ENCODE data around the gene MGAT1.
"Not testable (repeated sequence)": the region's sequence is repeated elsewhere in the genome, so short reads cannot be mapped to it uniquely, and the experiment has no call there.

Gene MGAT1

DNA sequence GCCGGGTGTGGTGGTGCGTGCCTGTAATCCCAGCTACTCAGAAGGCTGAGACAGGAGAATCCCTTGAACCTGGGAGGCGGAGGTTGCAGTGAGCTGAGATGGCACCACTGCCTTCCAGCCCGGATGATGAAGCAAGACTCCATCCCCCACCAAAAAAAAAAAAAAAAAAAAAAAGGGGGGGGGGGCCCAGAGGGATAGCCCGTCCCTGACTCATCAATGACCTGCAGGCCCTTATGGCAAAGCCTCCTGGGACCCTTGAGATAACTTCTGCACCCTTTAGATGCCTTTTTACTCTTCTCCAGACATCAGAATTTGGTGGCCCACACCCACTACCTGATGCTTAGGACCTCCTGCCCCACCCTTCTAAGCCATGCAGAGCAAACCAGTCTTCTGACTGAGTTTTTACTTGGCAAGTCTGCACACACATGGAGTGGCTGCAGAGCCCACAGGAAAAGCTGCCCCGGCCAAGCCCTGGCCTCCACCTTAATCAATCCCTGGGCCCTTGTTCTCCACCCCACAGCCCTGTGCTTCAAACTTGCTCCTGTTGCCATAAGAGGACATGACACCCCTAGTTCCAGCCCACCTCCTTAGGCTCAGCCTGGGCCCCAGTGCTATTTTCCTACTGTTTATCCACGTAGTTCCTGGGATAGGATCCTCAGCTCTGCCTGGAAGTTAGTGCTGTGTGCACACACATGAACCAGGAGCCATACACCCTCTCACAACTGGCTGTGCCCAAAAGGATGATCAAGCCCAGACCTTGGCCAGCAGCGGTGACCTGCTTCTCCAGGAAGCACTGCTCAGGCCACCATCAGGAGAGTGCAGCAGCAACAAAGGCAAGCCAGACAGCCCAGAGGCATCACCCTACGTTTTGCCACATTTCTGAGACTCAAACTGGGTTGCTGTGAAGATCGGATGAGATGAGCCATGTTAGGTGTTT is 5.1 kb downstream of the MGAT1 start:
- Histone ChIP-seq H3K4me1 (ENCODE audit: control insufficient read depth in 5 of 5, insufficient read depth in 5 of 5, low read length in 5 of 5) (peaks cover 31 to 85% (median 78%) of the 10 kb centered on the region in 5 donors), H3K36me3 (ENCODE audit: control insufficient read depth in 5 of 5, insufficient read depth in 5 of 5, low read length in 5 of 5) (peaks cover 5 to 57% (median 35%) of the 10 kb centered on the region in 5 donors), H3K9me3 (ENCODE audit: control insufficient read depth in 5 of 5, low read length in 5 of 5) (no peaks in the 10 kb centered on the region), H3K4me3 (ENCODE audit: low read depth in 1 of 5, low read length in 5 of 5) (peak overlapping the region; percentile 5 to 36 (median 27)), H3K27me3 (ENCODE audit: control insufficient read depth in 5 of 5, insufficient read depth in 4 of 5, low read length in 5 of 5) (no peaks in the 10 kb centered on the region), H3K27ac (ENCODE audit: low read depth, low read length) (peak overlapping the region; percentile 24), H3K9ac (ENCODE audit: low read length in 5 of 5) (peak overlapping the region in 2 of 5 donors; percentile 62 to 63)

- peaks cover 24 to 89% (median 66%) of the 10 kb centered on the region in 5 donors for H3K4me1 ChIP-seq (ENCODE audit: control insufficient read depth in 5 of 5, insufficient read depth in 5 of 5, low read length in 5 of 5)
- no peak overlapping the region for H3K4me3 ChIP-seq (ENCODE audit: low read depth in 1 of 5, low read length in 5 of 5)
- peak overlapping the region in 1 of 5 donors; percentile 43 for H3K9ac ChIP-seq (ENCODE audit: low read length in 5 of 5)
- H3K27me3 ChIP-seq (ENCODE audit: control insufficient read depth in 5 of 5, insufficient read depth in 4 of 5, low read length in 5 of 5) = no peaks in the 10 kb centered on the region
- H3K36me3 ChIP-seq (ENCODE audit: control insufficient read depth in 5 of 5, insufficient read depth in 5 of 5, low read length in 5 of 5) = peaks cover 5 to 71% (median 46%) of the 10 kb centered on the region in 5 donors
- no peaks in the 10 kb centered on the region for H3K9me3 ChIP-seq (ENCODE audit: control insufficient read depth in 5 of 5, low read length in 5 of 5)
- peak overlapping the region; percentile 3 for H3K27ac ChIP-seq (ENCODE audit: low read depth, low read length)
Measured at GRCh38 chr5:180795771-180796313, 6.8 kb downstream of the MGAT1 start.

GRCh38 chr5:180792965-180793287 is 9.7 kb downstream of the MGAT1 start:
- no peak overlapping the region for H3K27ac ChIP-seq (ENCODE audit: low read depth, low read length)
- peaks cover 8 to 78% (median 44%) of the 10 kb centered on the region in 5 donors for H3K4me1 ChIP-seq (ENCODE audit: control insufficient read depth in 5 of 5, insufficient read depth in 5 of 5, low read length in 5 of 5)
- no peak overlapping the region for H3K4me3 ChIP-seq (ENCODE audit: low read depth in 1 of 5, low read length in 5 of 5)
- no peaks in the 10 kb centered on the region for H3K9me3 ChIP-seq (ENCODE audit: control insufficient read depth in 5 of 5, low read length in 5 of 5)
- no peak overlapping the region for H3K9ac ChIP-seq (ENCODE audit: low read length in 5 of 5)
- H3K27me3 ChIP-seq (ENCODE audit: control insufficient read depth in 5 of 5, insufficient read depth in 4 of 5, low read length in 5 of 5) = no peaks in the 10 kb centered on the region
- peaks cover 5 to 75% (median 59%) of the 10 kb centered on the region in 5 donors for H3K36me3 ChIP-seq (ENCODE audit: control insufficient read depth in 5 of 5, insufficient read depth in 5 of 5, low read length in 5 of 5)

- no peak overlapping the region for H3K4me3 ChIP-seq (ENCODE audit: low read depth in 1 of 5, low read length in 5 of 5)
- H3K4me1 ChIP-seq (ENCODE audit: control insufficient read depth in 5 of 5, insufficient read depth in 5 of 5, low read length in 5 of 5) = peaks cover 4 to 78% (median 44%) of the 10 kb centered on the region in 5 donors
- peaks cover 5 to 75% (median 56%) of the 10 kb centered on the region in 5 donors for H3K36me3 ChIP-seq (ENCODE audit: control insufficient read depth in 5 of 5, insufficient read depth in 5 of 5, low read length in 5 of 5)
- H3K9ac ChIP-seq (ENCODE audit: low read length in 5 of 5) = no peak overlapping the region
- H3K27me3 ChIP-seq (ENCODE audit: control insufficient read depth in 5 of 5, insufficient read depth in 4 of 5, low read length in 5 of 5) = no peaks in the 10 kb centered on the region
- no peaks in the 10 kb centered on the region for H3K9me3 ChIP-seq (ENCODE audit: control insufficient read depth in 5 of 5, low read length in 5 of 5)
- H3K27ac ChIP-seq (ENCODE audit: low read depth, low read length) = no peak overlapping the region
Measured at GRCh38 chr5:180792287-180792964, 10.2 kb downstream of the MGAT1 start.

DNA sequence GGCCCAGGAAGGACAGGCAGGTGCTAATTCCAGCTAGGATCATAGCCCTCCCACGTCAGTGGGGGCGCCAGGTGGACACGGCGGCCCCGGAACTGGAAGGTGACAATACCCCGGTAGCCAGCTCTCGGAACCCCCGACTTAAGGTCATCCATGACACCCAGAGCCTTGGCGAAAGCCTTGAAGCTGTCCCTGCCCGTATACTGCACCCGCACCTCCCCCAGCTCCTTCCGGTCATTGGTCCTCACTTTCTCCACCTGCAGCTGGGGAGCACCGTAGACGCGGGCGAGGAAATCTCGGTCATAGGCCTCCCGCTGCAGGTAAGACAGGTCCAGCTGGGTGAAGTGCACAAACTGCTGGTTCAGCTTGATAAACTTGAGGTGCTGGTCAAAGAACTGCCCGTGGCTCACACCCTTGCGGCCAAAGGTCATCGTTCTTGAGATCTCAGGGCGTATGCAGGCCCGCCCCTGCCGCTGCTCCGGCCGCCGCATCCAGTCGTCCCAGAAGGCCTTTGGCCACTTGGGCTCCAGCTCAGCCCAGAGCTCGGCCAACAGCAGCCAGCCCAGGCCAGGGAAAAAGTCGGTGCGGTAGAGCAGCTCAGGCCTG is 10.9 kb downstream of the MGAT1 start:
- peaks cover 5 to 78% (median 45%) of the 10 kb centered on the region in 5 donors for H3K4me1 ChIP-seq (ENCODE audit: control insufficient read depth in 5 of 5, insufficient read depth in 5 of 5, low read length in 5 of 5)

GRCh38 chr5:180790524-180790923 is 12.1 kb downstream of the MGAT1 start:
- H3K36me3 ChIP-seq (ENCODE audit: control insufficient read depth in 5 of 5, insufficient read depth in 5 of 5, low read length in 5 of 5) = peaks cover 5 to 66% (median 53%) of the 10 kb centered on the region in 5 donors
- peaks cover 10 to 78% (median 46%) of the 10 kb centered on the region in 5 donors for H3K4me1 ChIP-seq (ENCODE audit: control insufficient read depth in 5 of 5, insufficient read depth in 5 of 5, low read length in 5 of 5)
- H3K9ac ChIP-seq (ENCODE audit: low read length in 5 of 5) = peak overlapping the region in 2 of 5 donors; percentile 8 to 22
- H3K4me3 ChIP-seq (ENCODE audit: low read depth in 1 of 5, low read length in 5 of 5) = no peak overlapping the region
- no peaks in the 10 kb centered on the region for H3K9me3 ChIP-seq (ENCODE audit: control insufficient read depth in 5 of 5, low read length in 5 of 5)
- no peak overlapping the region for H3K27ac ChIP-seq (ENCODE audit: low read depth, low read length)
- H3K27me3 ChIP-seq (ENCODE audit: control insufficient read depth in 5 of 5, insufficient read depth in 4 of 5, low read length in 5 of 5) = no peaks in the 10 kb centered on the region

More for the DNA sequence above, 10.9 kb downstream of the MGAT1 start:
- H3K9me3 ChIP-seq (ENCODE audit: control insufficient read depth in 5 of 5, low read length in 5 of 5) = no peaks in the 10 kb centered on the region
- H3K36me3 ChIP-seq (ENCODE audit: control insufficient read depth in 5 of 5, insufficient read depth in 5 of 5, low read length in 5 of 5) = peaks cover 5 to 75% (median 56%) of the 10 kb centered on the region in 5 donors
- H3K27ac ChIP-seq (ENCODE audit: low read depth, low read length) = no peak overlapping the region
- no peaks in the 10 kb centered on the region for H3K27me3 ChIP-seq (ENCODE audit: control insufficient read depth in 5 of 5, insufficient read depth in 4 of 5, low read length in 5 of 5)
- no peak overlapping the region for H3K9ac ChIP-seq (ENCODE audit: low read length in 5 of 5)
- no peak overlapping the region for H3K4me3 ChIP-seq (ENCODE audit: low read depth in 1 of 5, low read length in 5 of 5)

- H3K4me1 ChIP-seq (ENCODE audit: control insufficient read depth in 5 of 5, insufficient read depth in 5 of 5, low read length in 5 of 5) = peaks cover 9 to 82% (median 49%) of the 10 kb centered on the region in 5 donors
- peaks cover 2 to 62% (median 47%) of the 10 kb centered on the region in 5 donors for H3K36me3 ChIP-seq (ENCODE audit: control insufficient read depth in 5 of 5, insufficient read depth in 5 of 5, low read length in 5 of 5)
- H3K9ac ChIP-seq (ENCODE audit: low read length in 5 of 5) = peak overlapping the region in 1 of 5 donors; percentile 8
- H3K9me3 ChIP-seq (ENCODE audit: control insufficient read depth in 5 of 5, low read length in 5 of 5) = no peaks in the 10 kb centered on the region
- no peak overlapping the region for H3K4me3 ChIP-seq (ENCODE audit: low read depth in 1 of 5, low read length in 5 of 5)
- H3K27me3 ChIP-seq (ENCODE audit: control insufficient read depth in 5 of 5, insufficient read depth in 4 of 5, low read length in 5 of 5) = no peaks in the 10 kb centered on the region
- no peak overlapping the region for H3K27ac ChIP-seq (ENCODE audit: low read depth, low read length)
Measured at GRCh38 chr5:180790020-180790419, 12.6 kb downstream of the MGAT1 start.

- not testable (repeated sequence) for H3K9ac ChIP-seq (ENCODE audit: low read length in 5 of 5); H3K27ac ChIP-seq (ENCODE audit: low read depth, low read length); H3K27me3 ChIP-seq (ENCODE audit: control insufficient read depth in 5 of 5, insufficient read depth in 4 of 5, low read length in 5 of 5); H3K4me3 ChIP-seq (ENCODE audit: low read depth in 1 of 5, low read length in 5 of 5); H3K9me3 ChIP-seq (ENCODE audit: control insufficient read depth in 5 of 5, low read length in 5 of 5)
- Histone ChIP-seq H3K36me3 (ENCODE audit: control insufficient read depth in 5 of 5, insufficient read depth in 5 of 5, low read length in 5 of 5) (peaks cover 0 to 59% (median 42%) of the 10 kb centered on the region in 5 donors), H3K4me1 (ENCODE audit: control insufficient read depth in 5 of 5, insufficient read depth in 5 of 5, low read length in 5 of 5) (peaks cover 9 to 86% (median 54%) of the 10 kb centered on the region in 5 donors)
Measured at GRCh38 chr5:180788651-180789410, 13.8 kb downstream of the MGAT1 start.

DNA sequence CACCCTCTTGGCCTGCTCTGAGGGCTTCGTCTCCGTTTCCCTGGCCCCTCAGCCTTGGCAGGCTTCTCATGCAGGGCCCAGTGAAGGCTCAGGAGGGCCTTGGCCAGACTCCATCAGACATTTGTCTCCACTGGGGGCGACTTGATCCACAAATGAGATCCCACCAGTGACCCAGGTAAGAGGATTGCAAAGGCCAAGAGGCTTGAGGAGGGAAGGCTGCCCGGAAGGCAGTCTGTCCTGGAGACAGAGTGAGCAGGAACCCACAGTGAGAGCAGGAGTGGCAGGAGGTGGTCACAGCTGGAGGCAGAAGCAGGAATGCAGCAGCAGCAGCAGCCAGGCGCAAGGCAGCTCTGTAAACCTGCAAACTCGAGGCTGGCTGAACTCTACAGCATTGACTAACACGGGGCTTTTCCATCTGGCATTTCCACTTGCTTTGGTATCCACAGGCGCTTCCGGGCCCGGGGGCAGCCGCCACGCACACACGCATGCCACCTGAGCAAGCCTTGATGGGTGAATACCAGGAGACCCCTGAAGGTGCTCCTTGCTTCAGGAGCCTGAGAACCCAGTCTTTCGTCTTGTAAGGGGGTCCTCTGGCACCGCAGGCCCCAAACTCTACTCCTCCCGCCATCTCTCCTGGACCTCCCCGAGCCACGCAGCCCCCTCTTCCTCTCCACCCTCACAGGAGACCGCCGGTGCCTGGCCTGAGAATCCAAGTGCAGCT is 14.7 kb downstream of the MGAT1 start:
- no peak overlapping the region for H3K4me3 ChIP-seq (ENCODE audit: low read depth in 1 of 5, low read length in 5 of 5)
- H3K9ac ChIP-seq (ENCODE audit: low read length in 5 of 5) = no peak overlapping the region
- peaks cover 0 to 53% (median 38%) of the 10 kb centered on the region in 5 donors for H3K36me3 ChIP-seq (ENCODE audit: control insufficient read depth in 5 of 5, insufficient read depth in 5 of 5, low read length in 5 of 5)
- peaks cover 9 to 78% (median 51%) of the 10 kb centered on the region in 5 donors for H3K4me1 ChIP-seq (ENCODE audit: control insufficient read depth in 5 of 5, insufficient read depth in 5 of 5, low read length in 5 of 5)
- no peaks in the 10 kb centered on the region for H3K9me3 ChIP-seq (ENCODE audit: control insufficient read depth in 5 of 5, low read length in 5 of 5)
- peak overlapping the region; percentile 65 for H3K27ac ChIP-seq (ENCODE audit: low read depth, low read length)
- H3K27me3 ChIP-seq (ENCODE audit: control insufficient read depth in 5 of 5, insufficient read depth in 4 of 5, low read length in 5 of 5) = no peaks in the 10 kb centered on the region
